IMR-90 (cell line): Measurements from ENCODE around the gene RCAN2. TPM values are rescaled to one million over a fixed set of nuclear protein-coding genes. Genes with fewer than 3 reads are reported as not detected.

Experiments
- ATAC-seq: fragments of 200-7000 bp; cut with Tn5 transposase; 2 replicates; pipeline ENCODE4 v1.9.1; 2020; ENCODE audit warnings: low read depth, mild to moderate bottlenecking, moderate library complexity
- BruUV-seq: library from RNA; stranded (reverse); fragments of 400-500 nt; replicated peaks from 2 replicates; lab custom pipeline; 2021; lab: Mats Ljungman, UMichigan
- CTCF ChIA-PET: fragments of 300-600 bp; formaldehyde crosslinking; extraction: SDS; loops from one replicate; lab custom pipeline; 2021; ENCODE audit warnings: antibody characterized with exemption; lab: Yijun Ruan, JAX
- POLR2A ChIA-PET: fragments of 300-600 bp; sonication (Branson Sonifier 250); formaldehyde crosslinking; loops from one replicate; lab custom pipeline; 2022; ENCODE audit warnings: antibody characterized with exemption; ENCODE audit not compliant: unreplicated experiment; lab: Charles Lee
- DNase-seq: peaks from one replicate; pipeline ENCODE4 v3.0.0; 2013
- H2AFZ ChIP-seq: replicated peaks from 2 replicates; pipeline ENCODE3; 2013; ENCODE audit warnings: low read length, mild to moderate bottlenecking; ENCODE audit not compliant: poor library complexity
- H2AK5ac ChIP-seq: 2 replicates; pipeline ENCODE4 v1.6.1; 2013; ENCODE audit warnings: low read depth, low read length, inconsistent platforms
- H2AK9ac ChIP-seq: replicated peaks from 2 replicates; pipeline ENCODE3; 2013; ENCODE audit warnings: mild to moderate bottlenecking, low read depth, low read length, moderate library complexity; ENCODE audit not compliant: poor library complexity
- H2BK120ac ChIP-seq: 2 replicates; pipeline ENCODE4 v1.6.1; 2013; ENCODE audit warnings: low read depth, low read length, inconsistent platforms
- H2BK15ac ChIP-seq: 3 replicates; pipeline ENCODE4 v1.6.1; 2013; ENCODE audit warnings: low read depth, low read length, inconsistent platforms
- H2BK20ac ChIP-seq: 2 replicates; pipeline ENCODE4 v1.6.1; 2013; ENCODE audit warnings: low read depth, mild to moderate bottlenecking, inconsistent platforms, low read length, moderate library complexity
- H2BK5ac ChIP-seq: 2 replicates; pipeline ENCODE4 v1.6.1; 2013; ENCODE audit warnings: mild to moderate bottlenecking, low read depth, low read length, inconsistent platforms; ENCODE audit not compliant: poor library complexity, severe bottlenecking
- H3K14ac ChIP-seq: replicated peaks from 2 replicates; pipeline ENCODE4 v1.6.1; 2013; ENCODE audit warnings: low read depth, low read length, inconsistent platforms
- H3K18ac ChIP-seq: 2 replicates; pipeline ENCODE4 v1.6.1; 2013; ENCODE audit warnings: low read depth, low read length, control low read depth
- H3K23ac ChIP-seq: 2 replicates; pipeline ENCODE4 v1.6.1; 2013; ENCODE audit warnings: low read depth, low read length, inconsistent platforms
- H3K27ac ChIP-seq: 2 replicates; pipeline ENCODE4 v1.5.1; 2013; ENCODE audit warnings: mild to moderate bottlenecking, control low read depth, low read length; ENCODE audit not compliant: insufficient read depth
- H3K27me3 ChIP-seq: 2 replicates; pipeline ENCODE4 v1.6.1; 2013; ENCODE audit warnings: low read length; ENCODE audit not compliant: control insufficient read depth, insufficient read depth
- H3K36me3 ChIP-seq: 2 replicates; pipeline ENCODE4 v1.6.1; 2013; ENCODE audit warnings: low read length, mixed read lengths; ENCODE audit not compliant: control insufficient read depth, insufficient read depth
- H3K4ac ChIP-seq: 2 replicates; pipeline ENCODE4 v1.6.1; 2013; ENCODE audit warnings: low read depth, low read length, inconsistent platforms
- H3K4me1 ChIP-seq: 2 replicates; pipeline ENCODE4 v1.6.1; 2013; ENCODE audit warnings: low read length, mixed read lengths; ENCODE audit not compliant: control insufficient read depth, insufficient read depth
- H3K4me2 ChIP-seq: 2 replicates; pipeline ENCODE4 v1.6.1; 2013; ENCODE audit warnings: low read depth, mild to moderate bottlenecking, control low read depth, low read length, moderate library complexity
- H3K4me3 ChIP-seq: 2 replicates; pipeline ENCODE4 v1.5.1; 2013; ENCODE audit warnings: low read depth, mild to moderate bottlenecking, control low read depth, low read length, moderate library complexity; ENCODE audit not compliant: insufficient read depth
- H3K56ac ChIP-seq: 2 replicates; pipeline ENCODE4 v1.6.1; 2013; ENCODE audit warnings: low read length, inconsistent platforms; ENCODE audit not compliant: insufficient read depth; ENCODE audit errors: extremely low read depth
- H3K79me1 ChIP-seq, 2 experiments: 2 replicates each; pipeline ENCODE4 v1.6.1; 2013; ENCODE audit warnings: low read length in 2 of 2, inconsistent platforms in 1 of 2, low read depth in 1 of 2
- H3K9ac ChIP-seq: 2 replicates; pipeline ENCODE4 v1.6.1; 2013; ENCODE audit warnings: low read depth, low read length, control low read depth
- H3K9me1 ChIP-seq: 2 replicates; pipeline ENCODE4 v1.6.1; 2013; ENCODE audit warnings: low read length, inconsistent platforms; ENCODE audit not compliant: insufficient read depth
- H3K9me3 ChIP-seq: 2 replicates; pipeline ENCODE4 v1.6.1; 2013; ENCODE audit warnings: low read length; ENCODE audit not compliant: control insufficient read depth, insufficient read depth
- H4K20me1 ChIP-seq: 2 replicates; pipeline ENCODE4 v1.6.1; 2013; ENCODE audit warnings: low read length, inconsistent platforms; ENCODE audit not compliant: insufficient read depth
- H4K5ac ChIP-seq: 2 replicates; pipeline ENCODE4 v1.6.1; 2013; ENCODE audit warnings: mild to moderate bottlenecking, low read depth, low read length, control low read depth
- H4K8ac ChIP-seq, 2 experiments: 2 replicates each; pipeline ENCODE4 v1.6.1; 2013; ENCODE audit warnings: low read depth in 2 of 2, low read length in 2 of 2, control low read depth in 1 of 2, inconsistent platforms in 1 of 2
- H4K91ac ChIP-seq: 2 replicates; pipeline ENCODE4 v1.6.1; 2013; ENCODE audit warnings: low read depth, low read length, inconsistent platforms; ENCODE audit not compliant: insufficient read depth
- BHLHE40 ChIP-seq: fragments of 150-350 bp; IDR thresholded peaks from 2 replicates; pipeline ENCODE4 v1.6.1; 2016; ENCODE audit warnings: mild to moderate bottlenecking, low read depth, low read length
- CEBPB ChIP-seq: IDR thresholded peaks from 2 replicates; pipeline ENCODE4 v1.6.1; 2012; ENCODE audit warnings: low read depth, low read length, improper control_type of control experiment
- CHD1 ChIP-seq: IDR thresholded peaks from 2 replicates; pipeline ENCODE4 v1.6.1; 2012; ENCODE audit warnings: low read depth, low read length, improper control_type of control experiment
- FOS ChIP-seq: fragments of 150-350 bp; IDR thresholded peaks from 2 replicates; pipeline ENCODE4 v1.6.1; 2016; ENCODE audit warnings: low read depth, low read length
- MAFK ChIP-seq: IDR thresholded peaks from 2 replicates; pipeline ENCODE4 v1.6.1; 2012; ENCODE audit warnings: low read depth, low read length, improper control_type of control experiment
- MAZ ChIP-seq: IDR thresholded peaks from 2 replicates; pipeline ENCODE4 v1.6.1; 2012; ENCODE audit warnings: low read depth, mild to moderate bottlenecking, low read length, improper control_type of control experiment, moderate library complexity, borderline replicate concordance
- MXI1 ChIP-seq: IDR thresholded peaks from 2 replicates; pipeline ENCODE4 v1.6.1; 2012; ENCODE audit warnings: low read depth, mild to moderate bottlenecking, low read length, moderate library complexity, borderline replicate concordance
- NFE2L2 ChIP-seq: fragments of 150-350 bp; IDR thresholded peaks from 2 replicates; pipeline ENCODE4 v1.6.1; 2016; ENCODE audit warnings: low read depth, mild to moderate bottlenecking, low read length
- POLR2A ChIP-seq: IDR thresholded peaks from 2 replicates; pipeline ENCODE4 v1.6.1; 2012; ENCODE audit warnings: mild to moderate bottlenecking, low read depth, low read length
- RAD21 ChIP-seq: IDR thresholded peaks from 2 replicates; pipeline ENCODE4 v1.6.1; 2012; ENCODE audit warnings: low read length, improper control_type of control experiment
- RCOR1 ChIP-seq: IDR thresholded peaks from 2 replicates; pipeline ENCODE4 v1.6.1; 2012; ENCODE audit warnings: mild to moderate bottlenecking, low read length, improper control_type of control experiment; ENCODE audit not compliant: insufficient replicate concordance
- RFX5 ChIP-seq: IDR thresholded peaks from 2 replicates; pipeline ENCODE4 v1.8.0; 2012; ENCODE audit warnings: low read depth, mild to moderate bottlenecking, low read length, moderate library complexity
- SMC3 ChIP-seq: fragments of 150-350 bp; IDR thresholded peaks from 2 replicates; pipeline ENCODE4 v1.6.1; 2016; ENCODE audit warnings: low read depth, mild to moderate bottlenecking, antibody characterized with exemption, low read length, moderate library complexity
- WGBS, 2 experiments: methylation state at CpG; one replicate each; pipeline versions ENCODE4 v1.1.5 to v1.1.7; 2013; ENCODE audit warnings: missing lambda C conversion rate in 2 of 2; ENCODE audit not compliant: insufficient read length in 1 of 2; ENCODE audit errors: extremely low coverage in 2 of 2; 5-methylcytosine and 5-hydroxymethylcytosine counted together
- dilution Hi-C: fragments of 300-500 bp; cut with HindIII; formaldehyde crosslinking; loops from one replicate; pipeline ENCODE4 v1.14.3; 2018; ENCODE audit warnings: low sequenced_read_pairs; ENCODE audit not compliant: unreplicated experiment
- in situ Hi-C: fragments of 300-500 bp; cut with MboI; formaldehyde crosslinking; loops from 3 replicates; pipeline ENCODE4 v1.14.3; 2019; ENCODE audit warnings: low sequenced_read_pairs, inconsistent platforms, mixed read lengths
- intact Hi-C: fragments of 100-400 bp; cut with micrococcal nuclease; formaldehyde crosslinking; loops from 2 replicates; pipeline ENCODE4 v1.10.0; 2022
- polyA plus RNA-seq, 3 experiments: library from polyadenylated mRNA; depleted of rRNA; stranded (reverse); fragments of >200 nt; gene quantifications; 2 replicates each; pipeline ENCODE4 v1.2.3, GENCODE V29; 2012; ENCODE audit warnings: low replicate concordance in 1 of 3
- total RNA-seq: library from RNA; depleted of rRNA; stranded (reverse); fragments of >200 nt; gene quantifications from 2 replicates; pipeline ENCODE4 v1.2.3, GENCODE V29; 2012
- TF ChIP-seq, protein P1 (sequence below): fragments of 150-350 bp; IDR thresholded peaks from 2 replicates; pipeline ENCODE4 v1.6.1; 2017; ENCODE audit warnings: mild to moderate bottlenecking, antibody characterized with exemption, low read length, low read depth
- TF ChIP-seq, protein P2 (sequence below): fragments of 150-350 bp; IDR thresholded peaks from 2 replicates; pipeline ENCODE4 v1.6.1; 2016; ENCODE audit warnings: low read depth, mild to moderate bottlenecking, low read length, moderate library complexity, borderline replicate concordance
- TF ChIP-seq, protein P3 (sequence below): conservative IDR thresholded peaks from 2 replicates; pipeline ENCODE4 v1.5.1; 2012; ENCODE audit warnings: mild to moderate bottlenecking, low read depth, low read length, improper control_type of control experiment

RCAN2 gene
- total and polyA plus RNA-seq, 2 of the 4 experiments (the other 2 are of a cell fraction) = 1.3 to 1.8 TPM

DNA sequence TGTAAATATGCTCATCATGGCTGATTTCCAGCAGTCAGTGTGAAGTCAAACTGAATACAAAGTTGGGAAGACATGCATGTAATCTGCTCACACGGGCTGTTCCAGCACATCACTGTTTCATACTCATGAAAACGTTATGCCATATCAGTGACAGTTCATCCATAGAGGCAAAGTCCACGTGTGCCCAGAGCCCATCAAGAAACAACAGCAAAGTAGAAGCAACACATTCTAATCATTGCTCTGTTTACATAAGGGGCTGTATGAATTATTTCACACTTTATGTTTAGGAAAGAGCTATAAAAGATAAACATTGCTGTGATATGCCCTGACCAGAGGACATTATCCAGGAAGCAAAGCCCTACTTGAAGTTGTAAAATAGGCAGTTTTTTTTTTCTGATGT, 163.5 kb downstream of the RCAN2 start:
- H2BK20ac ChIP-seq = no peak overlapping the region
- H4K20me1 ChIP-seq = no peaks in the 10 kb centered on the region
- H3K27me3 ChIP-seq = no peaks in the 10 kb centered on the region
- H2BK120ac ChIP-seq = no peak overlapping the region
- no peak overlapping the region for H3K14ac ChIP-seq
- H3K4ac ChIP-seq = no peak overlapping the region
- ATAC-seq (no peak), DNase-seq (no peak)
- no CpG with 5 or more reads among the region's 3 CpGs for WGBS, 2 experiments
- no peak overlapping the region for H2BK15ac ChIP-seq
- no peak overlapping the region for H3K23ac ChIP-seq
- no peak overlapping the region for H3K4me3 ChIP-seq
- intact Hi-C loops = no loop called here
- TF ChIP-seq RFX5 = no peak
- no peak for TF ChIP-seq RCOR1
- no peak for TF ChIP-seq MAFK
- no peak for TF ChIP-seq CEBPB
- TF ChIP-seq BHLHE40 = no peak
- TF ChIP-seq NFE2L2 = no peak
- no peak for TF ChIP-seq MXI1
- no peak for TF ChIP-seq RAD21
- TF ChIP-seq, protein P1, sequence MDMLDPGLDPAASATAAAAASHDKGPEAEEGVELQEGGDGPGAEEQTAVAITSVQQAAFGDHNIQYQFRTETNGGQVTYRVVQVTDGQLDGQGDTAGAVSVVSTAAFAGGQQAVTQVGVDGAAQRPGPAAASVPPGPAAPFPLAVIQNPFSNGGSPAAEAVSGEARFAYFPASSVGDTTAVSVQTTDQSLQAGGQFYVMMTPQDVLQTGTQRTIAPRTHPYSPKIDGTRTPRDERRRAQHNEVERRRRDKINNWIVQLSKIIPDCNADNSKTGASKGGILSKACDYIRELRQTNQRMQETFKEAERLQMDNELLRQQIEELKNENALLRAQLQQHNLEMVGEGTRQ = no peak
- no peak for TF ChIP-seq POLR2A
- no peak for TF ChIP-seq MAZ
- TF ChIP-seq, protein P2, sequence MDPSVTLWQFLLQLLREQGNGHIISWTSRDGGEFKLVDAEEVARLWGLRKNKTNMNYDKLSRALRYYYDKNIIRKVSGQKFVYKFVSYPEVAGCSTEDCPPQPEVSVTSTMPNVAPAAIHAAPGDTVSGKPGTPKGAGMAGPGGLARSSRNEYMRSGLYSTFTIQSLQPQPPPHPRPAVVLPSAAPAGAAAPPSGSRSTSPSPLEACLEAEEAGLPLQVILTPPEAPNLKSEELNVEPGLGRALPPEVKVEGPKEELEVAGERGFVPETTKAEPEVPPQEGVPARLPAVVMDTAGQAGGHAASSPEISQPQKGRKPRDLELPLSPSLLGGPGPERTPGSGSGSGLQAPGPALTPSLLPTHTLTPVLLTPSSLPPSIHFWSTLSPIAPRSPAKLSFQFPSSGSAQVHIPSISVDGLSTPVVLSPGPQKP = no peak
- no peak for TF ChIP-seq FOS
- TF ChIP-seq, protein P3, sequence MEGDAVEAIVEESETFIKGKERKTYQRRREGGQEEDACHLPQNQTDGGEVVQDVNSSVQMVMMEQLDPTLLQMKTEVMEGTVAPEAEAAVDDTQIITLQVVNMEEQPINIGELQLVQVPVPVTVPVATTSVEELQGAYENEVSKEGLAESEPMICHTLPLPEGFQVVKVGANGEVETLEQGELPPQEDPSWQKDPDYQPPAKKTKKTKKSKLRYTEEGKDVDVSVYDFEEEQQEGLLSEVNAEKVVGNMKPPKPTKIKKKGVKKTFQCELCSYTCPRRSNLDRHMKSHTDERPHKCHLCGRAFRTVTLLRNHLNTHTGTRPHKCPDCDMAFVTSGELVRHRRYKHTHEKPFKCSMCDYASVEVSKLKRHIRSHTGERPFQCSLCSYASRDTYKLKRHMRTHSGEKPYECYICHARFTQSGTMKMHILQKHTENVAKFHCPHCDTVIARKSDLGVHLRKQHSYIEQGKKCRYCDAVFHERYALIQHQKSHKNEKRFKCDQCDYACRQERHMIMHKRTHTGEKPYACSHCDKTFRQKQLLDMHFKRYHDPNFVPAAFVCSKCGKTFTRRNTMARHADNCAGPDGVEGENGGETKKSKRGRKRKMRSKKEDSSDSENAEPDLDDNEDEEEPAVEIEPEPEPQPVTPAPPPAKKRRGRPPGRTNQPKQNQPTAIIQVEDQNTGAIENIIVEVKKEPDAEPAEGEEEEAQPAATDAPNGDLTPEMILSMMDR = no peak
- TF ChIP-seq SMC3 = no peak
- no peak for TF ChIP-seq CHD1
- no peak overlapping the region for H3K18ac ChIP-seq
- no peak overlapping the region for H3K27ac ChIP-seq
- no TSS peak for BruUV-seq
- POLR2A ChIA-PET = no interaction called here
- in situ Hi-C loops = no loop called here
- no peak overlapping the region for H4K8ac ChIP-seq
- no peak overlapping the region for H2AK9ac ChIP-seq
- no peaks in the 10 kb centered on the region for H3K79me1 ChIP-seq
- no peak overlapping the region for H3K56ac ChIP-seq
- no peak overlapping the region for H2AFZ ChIP-seq
- H3K4me2 ChIP-seq = no peak overlapping the region
- H3K4me1 ChIP-seq = no peaks in the 10 kb centered on the region; the same call in 1 of the 2 replicates
- H4K91ac ChIP-seq = no peak overlapping the region
- dilution Hi-C loops = no loop called here
- CTCF ChIA-PET = no interaction called here
- no peaks in the 10 kb centered on the region for H3K9me3 ChIP-seq
- H3K36me3 ChIP-seq = no peaks in the 10 kb centered on the region
- no peak overlapping the region for H3K9ac ChIP-seq
- H2AK5ac ChIP-seq = no peak overlapping the region
- no peaks in the 10 kb centered on the region for H3K9me1 ChIP-seq
- H2BK5ac ChIP-seq = no peak overlapping the region
- H4K5ac ChIP-seq = no peak overlapping the region
